BJ (cell line): ENCODE data around the gene HCAR3. TPM values are rescaled to one million over a fixed set of nuclear protein-coding genes. Genes with fewer than 3 reads are reported as not detected.
"Not testable (repeated sequence)": the region's sequence is repeated elsewhere in the genome, so short reads cannot be mapped to it uniquely, and the experiment has no call there.

Source experiments
- CTCF ChIA-PET: fragments of 350-600 bp; formaldehyde crosslinking; extraction: SDS; loops from one replicate; lab custom pipeline; 2021; ENCODE audit warnings: antibody characterized with exemption, inconsistent platforms; lab: Yijun Ruan, JAX
- POLR2A ChIA-PET: fragments of 300-600 bp; sonication (Branson Sonifier 250); formaldehyde crosslinking; extraction: SDS; loops from one replicate; lab custom pipeline; 2021; ENCODE audit warnings: antibody characterized with exemption; lab: Charles Lee
- DNase-seq: peaks from one replicate; pipeline ENCODE4 v3.0.0-alpha.2; 2011; ENCODE audit warnings: low read depth
- H3K27me3 ChIP-seq: 2 replicates; pipeline ENCODE4 v1.6.0; 2011; ENCODE audit warnings: low read length; ENCODE audit not compliant: control insufficient read depth, insufficient read depth
- H3K36me3 ChIP-seq: 2 replicates; pipeline ENCODE4 v1.5.1; 2011; ENCODE audit warnings: low read length; ENCODE audit not compliant: control insufficient read depth, insufficient read depth
- H3K4me3 ChIP-seq: 2 replicates; pipeline ENCODE4 v1.5.1; 2011; ENCODE audit warnings: low read depth, mild to moderate bottlenecking, control low read depth, low read length
- polyA minus RNA-seq: library from RNA; depleted of rRNA, polyadenylated mRNA; stranded (reverse); fragments of >200 nt; gene quantifications from 2 replicates; pipeline ENCODE4 v1.2.3, GENCODE V29; 2011; rRNA and poly(A)+ RNA removed
- polyA plus RNA-seq: library from polyadenylated mRNA; depleted of rRNA; stranded (reverse); fragments of >200 nt; gene quantifications from 2 replicates; pipeline ENCODE4 v1.2.3, GENCODE V29; 2011; rRNA removed
- TF ChIP-seq, protein P1 (sequence below): IDR thresholded peaks from 2 replicates; pipeline ENCODE4 v1.5.1; 2011; ENCODE audit warnings: low read depth, mild to moderate bottlenecking, control low read depth, inconsistent platforms, low read length, moderate library complexity; ENCODE audit not compliant: insufficient read depth

HCAR3 gene
- not detected in 2 replicates for polyA plus RNA-seq
- not detected in 2 replicates for polyA minus RNA-seq

DNA sequence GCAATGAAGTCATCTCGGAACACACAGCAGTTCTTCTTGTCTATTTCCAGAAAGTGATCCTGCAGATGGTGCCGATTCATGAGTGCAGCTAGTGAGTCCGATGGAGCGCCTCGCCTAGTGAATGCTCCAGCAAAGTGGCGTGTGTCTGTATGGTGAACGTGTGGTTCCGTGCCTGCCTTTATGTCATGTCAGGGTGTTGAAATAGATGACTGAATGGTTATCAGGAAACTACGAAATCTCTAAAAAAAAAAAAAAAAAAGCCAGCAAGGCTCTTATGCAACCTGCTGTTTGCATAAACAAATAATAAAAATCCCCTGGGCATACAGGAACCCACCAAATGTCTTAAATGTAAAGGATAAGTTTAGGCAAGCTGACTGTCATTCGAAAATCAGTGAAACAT lies at the start of gene HCAR3:
HCAR3 (minus strand) TSS at position 154 of the 400 bp plus-strand sequence; CDS start at position 80, 74 bp downstream.
- H3K4me3 ChIP-seq, H3K36me3 ChIP-seq, H3K27me3 ChIP-seq, DNase-seq, CTCF ChIA-PET, POLR2A ChIA-PET: not testable (repeated sequence)

DNA sequence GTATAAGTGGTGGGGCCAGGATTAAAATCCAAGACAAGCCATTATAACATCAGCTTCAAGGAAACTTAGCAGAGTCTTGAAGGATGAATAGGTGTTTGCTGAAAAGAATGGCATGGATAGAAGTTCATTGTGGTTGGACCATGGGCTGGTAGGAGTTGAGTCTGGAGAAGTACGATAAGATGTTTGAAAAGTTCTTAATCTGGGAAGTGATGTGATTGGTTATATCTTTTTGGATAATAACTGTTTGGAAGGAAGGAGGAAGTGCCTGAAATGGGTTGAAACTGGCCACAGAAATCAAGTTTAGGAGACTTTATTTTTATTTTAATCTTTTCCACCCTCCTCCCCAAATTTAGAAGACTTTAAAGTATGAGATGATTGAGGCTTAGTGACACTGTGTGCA lies 41.0 kb upstream of the HCAR3 start:
- Histone ChIP-seq H3K27me3 (no peaks in the 10 kb centered on the region), H3K4me3 (no peak overlapping the region), H3K36me3 (peaks cover 11% of the 10 kb centered on the region)
- POLR2A ChIA-PET, result no interaction called here
- CTCF ChIA-PET, result interaction anchor here (0.6 to 0.8 kb wide), 2 partner anchors 10 to 477 kb away, joined by 3 read pairs; no protein-coding TSS in a partner anchor
- TF ChIP-seq, protein P1, sequence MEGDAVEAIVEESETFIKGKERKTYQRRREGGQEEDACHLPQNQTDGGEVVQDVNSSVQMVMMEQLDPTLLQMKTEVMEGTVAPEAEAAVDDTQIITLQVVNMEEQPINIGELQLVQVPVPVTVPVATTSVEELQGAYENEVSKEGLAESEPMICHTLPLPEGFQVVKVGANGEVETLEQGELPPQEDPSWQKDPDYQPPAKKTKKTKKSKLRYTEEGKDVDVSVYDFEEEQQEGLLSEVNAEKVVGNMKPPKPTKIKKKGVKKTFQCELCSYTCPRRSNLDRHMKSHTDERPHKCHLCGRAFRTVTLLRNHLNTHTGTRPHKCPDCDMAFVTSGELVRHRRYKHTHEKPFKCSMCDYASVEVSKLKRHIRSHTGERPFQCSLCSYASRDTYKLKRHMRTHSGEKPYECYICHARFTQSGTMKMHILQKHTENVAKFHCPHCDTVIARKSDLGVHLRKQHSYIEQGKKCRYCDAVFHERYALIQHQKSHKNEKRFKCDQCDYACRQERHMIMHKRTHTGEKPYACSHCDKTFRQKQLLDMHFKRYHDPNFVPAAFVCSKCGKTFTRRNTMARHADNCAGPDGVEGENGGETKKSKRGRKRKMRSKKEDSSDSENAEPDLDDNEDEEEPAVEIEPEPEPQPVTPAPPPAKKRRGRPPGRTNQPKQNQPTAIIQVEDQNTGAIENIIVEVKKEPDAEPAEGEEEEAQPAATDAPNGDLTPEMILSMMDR, result no peak
- no peak for DNase-seq

GRCh38 chr12:122754790-122755189 lies 38.2 kb upstream of the HCAR3 start:
- CTCF ChIA-PET, result interaction anchor here (0.6 to 1.6 kb wide), 3 partner anchors 10 to 250 kb away, joined by 3 to 5 read pairs (median 3); no protein-coding TSS in a partner anchor
- TF ChIP-seq, protein P1, result no peak
- peaks cover 10% of the 10 kb centered on the region for H3K36me3 ChIP-seq
- POLR2A ChIA-PET, result no interaction called here
- H3K4me3 ChIP-seq, result no peak overlapping the region
- DNase-seq, result no peak
- H3K27me3 ChIP-seq, result no peaks in the 10 kb centered on the region

DNA sequence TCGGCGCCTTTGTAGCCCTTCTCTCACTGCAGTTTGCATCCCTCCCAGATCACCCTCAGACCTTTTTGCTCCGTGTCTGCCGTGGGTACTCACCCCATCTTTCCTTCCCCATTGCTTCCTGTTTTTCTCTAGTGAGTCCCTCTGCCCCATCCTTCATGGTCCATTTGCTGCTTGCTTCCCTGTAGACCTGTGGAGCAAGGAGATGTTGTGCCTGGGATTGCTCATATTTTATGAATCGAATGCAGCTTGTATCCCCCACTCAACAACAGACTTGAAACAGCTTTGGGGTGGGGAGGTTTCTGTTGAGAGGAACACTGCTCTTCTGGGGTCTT lies 36.7 kb upstream of the HCAR3 start:
- H3K4me3 ChIP-seq, result peak overlapping the region; percentile 95
- H3K36me3 ChIP-seq, result peaks cover 5% of the 10 kb centered on the region
- TF ChIP-seq, protein P1, result no peak
- no peak for DNase-seq
- no peaks in the 10 kb centered on the region for H3K27me3 ChIP-seq
- POLR2A ChIA-PET, result no interaction called here
- CTCF ChIA-PET, result interaction anchor here (0.5 to 3.0 kb wide), 13 partner anchors 11 to 215 kb away, joined by 3 to 68 read pairs (median 4); no protein-coding TSS in a partner anchor

- POLR2A ChIA-PET, result interaction anchor here (0.6 to 0.8 kb wide), 2 partner anchors 346 to 621 kb away, joined by 6 to 17 read pairs; no protein-coding TSS in a partner anchor
- CTCF ChIA-PET, result interaction anchor here (0.5 to 3.0 kb wide), 13 partner anchors 13 to 353 kb away, joined by 3 to 68 read pairs (median 4); no protein-coding TSS in a partner anchor
- TF ChIP-seq, protein P1, result peak; percentile 85
Observed at GRCh38 chr12:122752464-122753318, 36.1 kb upstream of the HCAR3 start, which contains the start of gene DENR. DENR (plus strand) TSS chr12:122752824; CDS start chr12:122753702, 878 bp downstream.

DNA sequence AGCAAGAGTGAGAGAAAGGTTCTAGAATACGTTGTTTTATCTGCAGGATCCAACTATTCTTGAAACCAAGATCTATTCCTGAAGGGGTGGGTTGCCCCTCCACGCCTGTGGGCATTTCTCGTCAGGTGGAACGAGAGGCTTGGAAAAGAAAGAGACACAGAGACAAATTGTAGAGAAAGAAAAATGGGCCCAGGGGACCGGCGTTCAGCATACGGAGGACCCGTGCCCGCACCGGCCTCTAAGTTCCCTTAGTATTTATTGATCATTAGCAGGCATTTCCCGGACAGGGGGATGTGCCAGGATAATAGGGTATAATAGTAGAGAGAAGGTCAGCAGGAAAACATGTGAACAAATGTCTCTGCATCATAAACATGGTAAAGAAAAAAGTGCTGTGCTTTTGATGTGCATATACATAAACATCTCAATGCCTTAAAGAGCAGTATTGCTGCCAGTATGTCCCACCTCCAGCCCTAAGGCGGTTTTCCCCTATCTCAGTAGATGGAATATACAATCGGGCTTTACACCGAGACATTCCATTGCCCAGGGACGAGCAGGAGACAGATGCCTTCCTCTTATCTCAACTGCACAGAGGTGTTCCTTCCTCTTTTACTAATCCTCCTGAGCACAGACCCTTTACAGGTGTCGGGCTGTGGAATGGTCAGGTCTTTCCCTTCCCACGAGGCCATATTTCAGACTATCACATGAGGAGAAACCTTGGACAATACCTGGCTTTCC lies 34.3 kb upstream of the HCAR3 start:
- CTCF ChIA-PET, POLR2A ChIA-PET, DNase-seq: not testable (repeated sequence)

More at GRCh38 chr12:122752464-122753318, 36.1 kb upstream of the HCAR3 start, which contains the start of gene DENR:
- Histone ChIP-seq H3K4me3 (peak within 1 kb of the TSS; percentile 95), H3K27me3 (no peaks in the 10 kb centered on the region), H3K36me3 (peaks cover 3% of the 10 kb centered on the region)
- peak; percentile 84 for DNase-seq

More for the DNA sequence above, 34.3 kb upstream of the HCAR3 start:
- not testable (repeated sequence) for H3K27me3 ChIP-seq, H3K36me3 ChIP-seq, H3K4me3 ChIP-seq
